Fibroblast of the aortic adventitia (primary cell): ENCODE results near the gene CTIF. TPM values are rescaled to one million over a fixed set of nuclear protein-coding genes. Genes with fewer than 3 reads are reported as not detected.
"Not testable (repeated sequence)": the region's sequence is repeated elsewhere in the genome, so short reads cannot be mapped to it uniquely, and the experiment has no call there.

Experiments
- DNase-seq: peaks from one replicate; pipeline ENCODE4 v3.0.0-alpha.2; 2010; ENCODE audit warnings: low read depth
- H3K4me3 ChIP-seq: 2 replicates; pipeline ENCODE4 v1.5.1; 2011; ENCODE audit warnings: low read depth, mild to moderate bottlenecking, control low read depth, low read length, moderate library complexity
- total RNA-seq: library from RNA; depleted of rRNA; stranded (reverse); fragments of >200 nt; gene quantifications from 2 replicates; pipeline ENCODE4 v1.2.3, GENCODE V29; 2012; ENCODE audit warnings: low replicate concordance
- TF ChIP-seq, protein P1 (sequence below): IDR thresholded peaks from 2 replicates; pipeline ENCODE4 v1.5.1; 2011; ENCODE audit warnings: mild to moderate bottlenecking, low read length, control low read depth, inconsistent platforms; ENCODE audit not compliant: insufficient read depth

The CTIF gene
- total RNA-seq, 1 donor, result 29.0 TPM

DNA sequence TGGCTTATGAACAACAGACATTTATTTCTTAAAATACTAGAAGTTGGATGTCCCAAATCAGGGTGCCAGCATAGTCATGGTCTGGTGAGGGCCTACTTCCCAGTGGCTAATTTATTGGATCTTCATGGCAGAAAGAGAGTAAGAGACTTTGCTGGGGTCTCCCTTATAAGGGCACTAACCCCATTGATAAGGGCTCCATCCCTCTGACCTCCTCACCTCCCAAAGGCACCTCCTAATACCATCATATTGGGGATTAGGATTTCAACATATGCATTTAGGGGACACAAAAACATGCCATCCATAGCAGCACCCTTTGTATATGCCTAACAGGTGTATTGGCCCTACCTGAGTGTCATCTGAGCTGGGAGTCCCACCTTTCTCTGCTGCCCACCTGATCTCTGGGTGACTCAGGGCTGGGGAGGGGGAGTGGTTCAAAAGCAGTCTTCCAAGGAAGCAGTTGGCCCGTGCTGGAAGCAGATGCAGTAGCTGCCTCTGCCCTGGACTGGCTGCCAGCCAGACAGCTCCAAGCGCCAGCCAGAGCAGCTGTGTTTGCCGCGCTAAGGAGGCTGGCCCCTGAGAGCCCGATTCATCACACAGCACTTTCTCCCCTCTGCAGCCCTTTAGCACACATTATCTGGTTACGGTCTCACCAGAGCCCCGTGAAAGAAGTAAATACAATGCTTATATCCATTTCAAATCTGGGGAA, 327.4 kb downstream of the CTIF start:
- no peak overlapping the region for H3K4me3 ChIP-seq
- TF ChIP-seq, protein P1, sequence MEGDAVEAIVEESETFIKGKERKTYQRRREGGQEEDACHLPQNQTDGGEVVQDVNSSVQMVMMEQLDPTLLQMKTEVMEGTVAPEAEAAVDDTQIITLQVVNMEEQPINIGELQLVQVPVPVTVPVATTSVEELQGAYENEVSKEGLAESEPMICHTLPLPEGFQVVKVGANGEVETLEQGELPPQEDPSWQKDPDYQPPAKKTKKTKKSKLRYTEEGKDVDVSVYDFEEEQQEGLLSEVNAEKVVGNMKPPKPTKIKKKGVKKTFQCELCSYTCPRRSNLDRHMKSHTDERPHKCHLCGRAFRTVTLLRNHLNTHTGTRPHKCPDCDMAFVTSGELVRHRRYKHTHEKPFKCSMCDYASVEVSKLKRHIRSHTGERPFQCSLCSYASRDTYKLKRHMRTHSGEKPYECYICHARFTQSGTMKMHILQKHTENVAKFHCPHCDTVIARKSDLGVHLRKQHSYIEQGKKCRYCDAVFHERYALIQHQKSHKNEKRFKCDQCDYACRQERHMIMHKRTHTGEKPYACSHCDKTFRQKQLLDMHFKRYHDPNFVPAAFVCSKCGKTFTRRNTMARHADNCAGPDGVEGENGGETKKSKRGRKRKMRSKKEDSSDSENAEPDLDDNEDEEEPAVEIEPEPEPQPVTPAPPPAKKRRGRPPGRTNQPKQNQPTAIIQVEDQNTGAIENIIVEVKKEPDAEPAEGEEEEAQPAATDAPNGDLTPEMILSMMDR, result no peak
- DNase-seq, result peak; percentile 68

DNA sequence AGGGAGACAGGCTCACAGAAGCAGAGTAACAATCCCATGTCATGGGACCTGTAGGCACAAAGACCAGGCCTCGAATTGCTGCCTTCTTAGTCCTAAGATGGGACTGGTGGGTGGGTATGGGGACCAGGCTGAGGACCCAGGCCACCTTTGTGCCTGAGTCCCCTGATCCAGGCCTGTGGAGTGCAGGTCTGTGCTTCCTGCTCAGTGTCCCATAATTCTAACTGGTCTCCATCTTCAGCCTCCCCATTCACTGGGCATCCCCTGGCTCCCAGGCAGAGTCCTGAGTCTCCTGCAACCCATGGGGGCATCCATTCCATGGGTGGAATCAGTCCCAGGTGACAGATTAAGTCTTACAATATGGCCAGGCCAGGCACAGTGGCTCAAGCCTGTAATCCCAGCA, 328.0 kb downstream of the CTIF start:
- no peak overlapping the region for H3K4me3 ChIP-seq
- TF ChIP-seq, protein P1, result no peak
- no peak for DNase-seq

DNA sequence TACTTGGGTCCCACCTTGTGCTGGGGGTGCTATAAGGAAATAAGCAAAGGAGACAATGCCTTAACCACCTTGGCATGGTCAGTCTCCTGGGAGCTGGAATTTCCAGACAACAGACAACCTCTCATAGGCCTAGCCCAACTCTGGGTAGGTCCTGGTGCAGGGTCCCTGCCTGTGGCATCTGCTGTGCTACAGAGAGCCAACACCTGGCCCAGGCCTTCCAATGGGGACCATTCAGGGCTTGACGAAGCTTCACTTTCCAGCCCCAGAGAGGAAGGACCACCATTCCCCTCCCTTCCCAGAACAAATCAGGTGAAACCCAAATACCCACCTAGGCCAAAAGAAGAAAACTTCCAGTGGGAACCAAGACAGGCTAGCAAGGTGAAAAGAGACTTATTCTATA, 329.1 kb downstream of the CTIF start:
- DNase-seq, result no peak
- H3K4me3 ChIP-seq, result no peak overlapping the region
- TF ChIP-seq, protein P1, result no peak

DNA sequence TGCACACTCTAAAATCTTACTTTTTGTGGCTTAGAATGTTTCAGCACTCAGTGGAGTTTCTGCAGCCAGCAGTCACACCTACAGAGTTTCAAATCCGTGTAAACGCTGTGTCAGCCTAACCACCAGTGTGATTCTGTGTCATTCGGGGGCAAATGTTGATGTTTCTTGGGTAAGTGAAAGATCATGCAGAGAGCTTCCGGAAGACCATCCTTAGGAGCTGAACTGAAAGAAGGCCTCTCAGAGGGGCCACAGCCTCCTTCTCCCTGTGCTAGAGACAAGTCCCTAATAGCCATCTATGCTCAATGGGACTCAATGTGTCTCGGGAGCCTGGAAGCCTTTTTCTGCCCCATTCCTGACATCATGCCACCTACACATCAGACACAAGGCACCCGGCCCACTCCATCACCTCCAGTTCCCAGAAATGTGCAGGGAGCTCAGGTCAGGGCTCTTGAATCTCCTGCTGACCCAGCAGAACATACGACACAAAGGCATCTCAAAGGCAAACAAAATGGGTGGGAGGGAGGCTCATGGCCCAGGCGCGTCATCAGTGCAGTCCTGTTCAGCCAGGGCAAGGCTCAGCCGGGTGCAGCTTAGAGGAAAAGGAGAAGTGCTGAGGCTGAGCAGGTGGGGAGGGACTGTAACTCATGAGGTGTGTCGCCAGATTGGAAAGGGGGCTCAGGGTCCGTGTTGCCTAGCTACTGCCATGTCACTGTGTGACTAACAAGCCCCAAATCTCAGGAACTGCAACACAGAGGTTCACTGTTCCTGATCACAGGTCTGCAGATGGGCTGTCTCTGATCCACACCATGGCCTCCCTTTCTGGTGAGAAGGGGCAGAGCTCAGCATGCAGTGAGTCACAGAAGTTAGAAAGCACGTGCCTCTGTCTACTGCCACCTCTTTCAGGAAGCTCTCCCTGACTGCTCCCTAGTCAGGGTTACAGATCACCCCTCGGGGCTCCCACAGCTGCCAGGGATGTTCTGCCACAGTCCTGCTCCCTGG, 329.9 kb downstream of the CTIF start:
- TF ChIP-seq, protein P1, result no peak
- no peak for DNase-seq
- H3K4me3 ChIP-seq, result no peak overlapping the region

DNA sequence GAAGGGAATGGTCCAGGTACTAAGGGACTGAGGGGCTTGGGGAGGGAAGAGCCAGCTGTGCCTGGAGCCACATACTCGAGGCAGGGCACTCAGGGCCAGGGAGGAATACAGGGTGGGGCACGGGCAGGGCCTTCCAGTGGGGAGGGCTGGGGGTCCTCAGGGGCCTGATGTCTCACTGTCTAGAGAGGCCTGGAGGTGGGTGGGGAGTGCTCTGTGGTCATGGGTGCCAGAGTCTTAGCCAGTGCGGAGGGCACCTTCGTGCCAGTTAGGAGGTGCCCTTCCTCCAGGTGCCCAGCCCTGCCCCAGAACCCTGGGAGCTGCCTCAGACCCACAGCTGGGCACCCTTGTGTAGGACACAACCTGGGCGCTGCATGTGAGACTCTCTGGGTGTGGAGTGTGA, 330.8 kb downstream of the CTIF start:
- TF ChIP-seq, protein P1, result no peak
- DNase-seq, result no peak
- H3K4me3 ChIP-seq, result no peak overlapping the region

DNA sequence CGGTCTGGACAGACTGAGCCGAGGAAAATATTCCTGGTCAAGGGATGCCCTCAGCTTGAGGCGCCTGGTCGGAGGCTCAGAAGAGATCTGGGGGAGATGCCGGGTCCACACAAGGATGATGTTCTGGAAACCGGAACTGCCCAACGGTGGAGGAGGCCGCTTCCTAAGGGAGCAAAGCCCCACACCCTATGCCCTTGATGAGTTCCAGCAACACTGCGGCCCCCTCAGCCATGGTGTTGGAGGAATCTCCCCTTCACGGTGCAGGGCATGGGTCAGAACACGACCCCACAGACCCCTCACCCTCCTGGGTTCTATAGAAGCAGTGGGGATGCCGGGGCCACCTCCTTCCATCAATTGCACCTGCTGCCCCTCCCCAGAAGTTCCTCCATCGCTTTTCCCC, 332.1 kb downstream of the CTIF start:
- DNase-seq, H3K4me3 ChIP-seq: not testable (repeated sequence)
